MCF 10A (cell line): ENCODE measurements around the gene CNTN6. TPM values are rescaled to one million over a fixed set of nuclear protein-coding genes. Genes with fewer than 3 reads are reported as not detected.

Experiments
- BruUV-seq: library from RNA; stranded (reverse); fragments of 400-500 nt; replicated peaks from 2 replicates; lab custom pipeline; 2021; lab: Mats Ljungman, UMichigan
- CTCF ChIA-PET: fragments of 300-600 bp; sonication (Branson Sonifier 250); formaldehyde crosslinking; extraction: SDS; loops from one replicate; lab custom pipeline; 2021; ENCODE audit warnings: antibody characterized with exemption, inconsistent platforms; lab: Yijun Ruan, JAX
- POLR2A ChIA-PET: fragments of 300-600, 350-650 bp; sonication (Branson Sonifier 250); formaldehyde crosslinking; extraction: SDS; loops from one replicate; lab custom pipeline; 2020; ENCODE audit warnings: antibody characterized with exemption, inconsistent platforms; lab: Yijun Ruan, JAX
- DNase-seq: peaks from one replicate; pipeline ENCODE4 v3.0.0-alpha.2; 2018; ENCODE audit not compliant: unreplicated experiment
- H3K27ac Mint-ChIP-seq: one replicate; pipeline ENCODE4 v1.8.0; 2022; ENCODE audit warnings: mild to moderate bottlenecking, low read depth, mixed read lengths; ENCODE audit not compliant: unreplicated experiment
- H3K27me3 Mint-ChIP-seq: one replicate; pipeline ENCODE4 v1.8.0; 2022; ENCODE audit warnings: mixed read lengths; ENCODE audit not compliant: insufficient read depth, unreplicated experiment
- H3K36me3 Mint-ChIP-seq: one replicate; pipeline ENCODE4 v1.8.0; 2022; ENCODE audit warnings: mild to moderate bottlenecking, moderate library complexity, mixed read lengths; ENCODE audit not compliant: insufficient read depth, unreplicated experiment
- H3K4me1 Mint-ChIP-seq: one replicate; pipeline ENCODE4 v1.8.0; 2022; ENCODE audit warnings: mixed read lengths; ENCODE audit not compliant: insufficient read depth, unreplicated experiment
- H3K4me3 Mint-ChIP-seq: one replicate; pipeline ENCODE4 v1.8.0; 2022; ENCODE audit warnings: mild to moderate bottlenecking, moderate library complexity, mixed read lengths; ENCODE audit not compliant: unreplicated experiment
- H3K9me3 Mint-ChIP-seq: one replicate; pipeline ENCODE4 v1.8.0; 2022; ENCODE audit warnings: mixed read lengths; ENCODE audit not compliant: unreplicated experiment
- CTCF ChIP-seq: fragments of 200-600 bp; IDR thresholded peaks from one replicate; pipeline ENCODE4 v1.8.0; 2022; ENCODE audit warnings: antibody characterized with exemption, mild to moderate bottlenecking; ENCODE audit not compliant: unreplicated experiment
- intact Hi-C: fragments of 100-400 bp; cut with micrococcal nuclease; formaldehyde crosslinking; loops from 2 replicates; pipeline ENCODE4 v1.14.1; 2022
- total RNA-seq: library from RNA; stranded (reverse); gene quantifications from 2 replicates; pipeline ENCODE4 v1.2.3, GENCODE V29; 2022

Gene CNTN6
- total RNA-seq, 1 experiment from 2014 or later, result not detected

DNA sequence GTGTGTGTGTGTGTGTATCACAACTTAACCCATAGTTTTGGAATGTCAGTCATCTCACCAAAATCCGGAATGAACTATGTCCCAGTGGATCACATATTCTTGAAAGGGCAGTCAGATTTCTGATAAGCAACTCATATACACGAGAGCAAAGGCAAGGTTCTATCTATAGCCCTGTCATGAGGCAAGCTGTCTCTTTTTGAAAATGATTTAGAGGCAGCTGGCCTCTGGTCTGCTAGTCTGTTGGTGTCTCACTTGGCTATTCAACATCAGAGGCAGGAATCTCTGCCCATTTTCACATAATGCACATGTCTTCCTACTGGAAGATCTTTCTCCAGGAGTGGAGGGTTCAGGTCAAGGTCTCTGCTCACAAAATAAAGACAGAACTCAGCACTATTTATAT is 79.8 kb downstream of the CNTN6 start:
- CTCF ChIA-PET, result no interaction called here

DNA sequence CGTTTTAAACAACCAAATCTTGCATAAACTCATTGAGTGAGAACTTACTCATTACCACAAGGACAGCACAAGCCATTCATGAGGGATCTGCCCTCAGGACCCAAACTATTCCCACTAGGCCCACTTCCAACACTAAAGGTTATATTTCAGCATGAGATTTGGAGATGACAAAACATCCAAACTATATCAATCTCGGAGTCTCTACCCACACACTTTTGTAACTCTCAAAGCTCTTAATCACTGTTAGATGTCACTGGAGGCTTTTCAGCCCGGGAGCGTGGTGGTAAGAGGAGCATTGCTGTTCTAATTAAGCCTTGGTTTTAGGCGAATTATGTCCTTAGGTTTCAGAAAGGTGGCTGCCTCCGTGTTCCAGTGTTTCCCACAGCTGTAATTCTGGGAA is 86.3 kb downstream of the CNTN6 start:
- no peak for TF ChIP-seq CTCF
- POLR2A ChIA-PET, result no interaction called here
- Mint-ChIP-seq H3K4me3 (no peak overlapping the region), H3K4me1 (no peaks in the 10 kb centered on the region), H3K9me3 (no peaks in the 10 kb centered on the region), H3K36me3 (no peaks in the 10 kb centered on the region), H3K27me3 (no peaks in the 10 kb centered on the region), H3K27ac (no peak overlapping the region)
- intact Hi-C loops, result no loop called here
- CTCF ChIA-PET, result no interaction called here
- no peak for DNase-seq
- no TSS peak for BruUV-seq

More for the DNA sequence above, 79.8 kb downstream of the CNTN6 start:
- POLR2A ChIA-PET, result no interaction called here
- intact Hi-C loops, result no loop called here
- no peaks in the 10 kb centered on the region for H3K27me3 Mint-ChIP-seq
- H3K4me1 Mint-ChIP-seq, result no peaks in the 10 kb centered on the region
- H3K27ac Mint-ChIP-seq, result no peak overlapping the region
- no peaks in the 10 kb centered on the region for H3K9me3 Mint-ChIP-seq
- no peak overlapping the region for H3K4me3 Mint-ChIP-seq
- no TSS peak for BruUV-seq
- no peak for DNase-seq
- no peak for TF ChIP-seq CTCF
- no peaks in the 10 kb centered on the region for H3K36me3 Mint-ChIP-seq

- TF ChIP-seq CTCF, result no peak
- ChIA-PET POLR2A (interaction anchor here (0.7 kb wide), 1 partner anchor 1951 kb away, joined by 4 read pairs; no protein-coding TSS in a partner anchor), CTCF (no interaction called here)
- Mint-ChIP-seq H3K36me3 (no peaks in the 10 kb centered on the region), H3K27ac (peak overlapping the region; percentile 19), H3K4me3 (no peak overlapping the region), H3K27me3 (no peaks in the 10 kb centered on the region), H3K4me1 (no peaks in the 10 kb centered on the region), H3K9me3 (no peaks in the 10 kb centered on the region)
- peak; percentile 43 for DNase-seq
- intact Hi-C loops, result no loop called here
- BruUV-seq, result no TSS peak
Measured at GRCh38 chr3:1183320-1184048, 90.7 kb downstream of the CNTN6 start.

DNA sequence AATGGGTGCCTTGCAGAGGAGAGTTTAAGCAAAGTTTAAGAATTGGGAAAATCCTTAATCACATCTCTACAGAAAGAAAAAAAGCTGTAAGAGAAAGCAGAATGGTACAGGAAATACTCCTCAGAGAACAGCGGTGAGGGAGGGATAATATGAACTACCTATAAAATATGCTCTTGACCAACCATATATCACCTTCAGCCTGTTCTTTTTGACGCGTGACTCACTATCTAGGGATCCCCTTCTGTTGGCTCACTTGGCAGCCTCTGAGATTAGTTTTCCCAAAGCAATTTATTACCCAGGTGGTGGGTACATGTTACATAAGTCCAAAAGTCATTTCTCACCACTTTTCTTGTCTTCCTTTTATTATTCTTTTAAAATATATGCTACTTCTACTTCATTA is 97.7 kb downstream of the CNTN6 start:
- Mint-ChIP-seq H3K9me3 (no peaks in the 10 kb centered on the region), H3K36me3 (no peaks in the 10 kb centered on the region), H3K27me3 (no peaks in the 10 kb centered on the region), H3K27ac (no peak overlapping the region), H3K4me3 (no peak overlapping the region), H3K4me1 (no peaks in the 10 kb centered on the region)
- intact Hi-C loops, result no loop called here
- peak; percentile 58 for DNase-seq
- ChIA-PET CTCF (no interaction called here), POLR2A (no interaction called here)
- BruUV-seq, result no TSS peak
- TF ChIP-seq CTCF, result no peak
